Naive thymus-derived CD8-positive, alpha-beta T cell (primary cell): ENCODE data around the gene CDH6. TPM values are rescaled to one million over a fixed set of nuclear protein-coding genes. Genes with fewer than 3 reads are reported as not detected.

Experiments used
- ATAC-seq, 2 donors: fragments of 150-1000 bp; cut with Tn5 transposase in 1 of 2; sonication (Bioruptor Pico), chemical (Tn5 transposase) in 1 of 2; 1 replicate in 1 of 2; 2 replicates in 1 of 2; pipeline ENCODE4 v1.10.0; 2021; ENCODE audit warnings: mild to moderate bottlenecking in 2 of 2, moderate library complexity in 2 of 2
- POLR2A ChIA-PET: fragments of 350-600 bp; sonication (Branson Sonifier 250); formaldehyde crosslinking; loops from one replicate; lab custom pipeline; 2021; ENCODE audit warnings: antibody characterized with exemption; lab: Charles Lee
- DNase-seq, 10 donors: peaks; one replicate each; pipeline versions ENCODE4 v3.0.0 to v3.0.0-alpha.2; 2020 to 2022
- H3K27ac Mint-ChIP-seq, 10 donors: one replicate each; pipeline ENCODE4 v1.8.0; 2020 to 2022; ENCODE audit warnings: mild to moderate bottlenecking in 10 of 10, mixed read lengths in 10 of 10, moderate library complexity in 4 of 10, inconsistent platforms in 1 of 10
- H3K27me3 Mint-ChIP-seq, 5 donors: one replicate each; pipeline ENCODE4 v1.8.0; 2021 to 2022; ENCODE audit warnings: mixed read lengths in 5 of 5
- H3K36me3 Mint-ChIP-seq, 3 donors: one replicate each; pipeline ENCODE4 v1.8.0; 2020 to 2022; ENCODE audit warnings: mixed read lengths in 3 of 3, mild to moderate bottlenecking in 2 of 3, inconsistent platforms in 1 of 3
- H3K4me1 Mint-ChIP-seq, 4 donors: one replicate each; pipeline ENCODE4 v1.8.0; 2021 to 2022; ENCODE audit warnings: mixed read lengths in 4 of 4
- H3K4me3 Mint-ChIP-seq, 10 donors: one replicate each; pipeline ENCODE4 v1.8.0; 2020 to 2022; ENCODE audit warnings: mild to moderate bottlenecking in 10 of 10, mixed read lengths in 10 of 10, moderate library complexity in 6 of 10, inconsistent platforms in 1 of 10
- H3K9me3 Mint-ChIP-seq, 9 donors: one replicate each; pipeline ENCODE4 v1.8.0; 2020 to 2022; ENCODE audit warnings: mixed read lengths in 9 of 9, mild to moderate bottlenecking in 3 of 9, inconsistent platforms in 1 of 9, moderate library complexity in 1 of 9
- polyA plus RNA-seq, 3 donors: library from polyadenylated mRNA; unstranded; fragments of 300-500 nt; fragmentation: Illumina TruSeq; gene quantifications; one replicate each; pipeline ENCODE4 v1.2.3, GENCODE V29; 2021
- total RNA-seq, 8 experiments: library from RNA in 2 of 8; stranded (reverse) in 2 of 8; gene quantifications; one replicate each; pipeline ENCODE4 v1.2.3 and lab custom pipeline; 2021 to 2026

Gene CDH6
- total and polyA plus RNA-seq, 5 experiments from 2014 or later, result not detected

DNA sequence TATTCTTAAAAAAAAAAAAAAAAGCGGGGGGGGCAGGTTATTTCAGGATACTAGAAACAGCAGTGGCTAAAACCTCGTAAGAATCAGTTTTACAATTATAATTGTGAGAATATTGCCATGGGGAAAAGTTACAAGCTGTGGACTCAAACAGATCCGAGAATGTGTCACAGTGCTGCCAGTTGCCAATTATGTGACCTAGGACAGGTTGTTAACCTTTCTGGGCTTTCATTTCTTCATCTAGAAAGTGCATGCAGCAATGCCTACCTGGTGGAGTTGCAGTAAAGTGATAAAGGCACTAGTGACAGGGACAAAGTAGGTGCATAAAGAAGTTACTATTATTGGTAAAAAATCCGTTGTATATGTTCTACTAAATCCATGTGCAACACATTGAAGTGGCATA, 75.8 kb downstream of the CDH6 start:
- Mint-ChIP-seq H3K27ac (no peak overlapping the region), H3K36me3 (no peaks in the 10 kb centered on the region), H3K27me3 (peaks cover 0 to 4% (median 0%) of the 10 kb centered on the region in 5 donors), H3K4me1 (peaks cover 0 to 2% (median 0%) of the 10 kb centered on the region in 4 donors), H3K9me3 (no peaks in the 10 kb centered on the region), H3K4me3 (no peak overlapping the region)
- ATAC-seq (no peak), DNase-seq (no peak)
- POLR2A ChIA-PET, result no interaction called here

DNA sequence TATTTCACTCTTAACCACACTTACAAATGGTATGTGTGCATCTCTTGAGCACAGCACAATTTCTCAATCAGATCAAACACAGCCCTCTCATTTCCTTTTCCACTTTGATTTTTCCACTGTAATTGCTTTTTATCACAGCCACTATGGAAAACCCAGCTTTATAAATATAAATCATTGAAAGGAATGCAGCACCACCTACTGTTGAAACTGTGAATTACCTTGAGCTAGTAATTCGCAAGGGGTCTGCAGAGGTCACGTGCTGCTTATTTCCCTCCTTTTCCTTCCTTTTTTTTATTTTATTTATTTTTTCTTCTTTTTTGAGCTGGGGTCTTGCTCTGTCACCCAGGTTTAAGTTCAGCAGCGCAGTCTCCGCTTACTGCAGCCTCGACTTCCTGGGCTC, 76.9 kb downstream of the CDH6 start:
- Mint-ChIP-seq H3K36me3 (no peaks in the 10 kb centered on the region), H3K4me3 (no peak overlapping the region), H3K27me3 (peaks cover 0 to 4% (median 1%) of the 10 kb centered on the region in 5 donors), H3K27ac (no peak overlapping the region), H3K4me1 (peaks cover 0 to 2% (median 0%) of the 10 kb centered on the region in 4 donors), H3K9me3 (peaks cover 0 to 4% (median 0%) of the 10 kb centered on the region in 9 donors)
- POLR2A ChIA-PET, result no interaction called here
- DNase-seq (no peak), ATAC-seq (no peak)

DNA sequence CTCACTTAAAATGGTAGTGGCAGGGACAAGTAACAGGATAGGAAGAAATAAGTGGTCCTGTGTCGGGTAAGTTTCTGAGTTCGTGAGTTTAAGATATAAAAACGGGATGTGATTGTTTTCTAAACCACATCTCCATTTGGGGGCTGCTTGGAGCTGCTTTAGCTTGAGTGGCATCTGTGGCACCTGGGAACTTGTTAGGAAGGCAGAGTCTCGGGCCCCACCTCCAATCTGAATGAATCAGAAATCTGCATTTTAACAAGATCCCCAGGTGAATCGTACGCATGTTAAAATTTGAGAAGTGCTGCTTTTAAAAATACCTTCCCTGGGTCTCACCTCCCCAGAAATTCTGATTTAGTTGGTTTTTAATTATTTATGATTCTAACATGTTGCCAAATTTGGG, 78.1 kb downstream of the CDH6 start:
- H3K4me1 Mint-ChIP-seq, result peaks cover 0 to 2% (median 0%) of the 10 kb centered on the region in 4 donors
- H3K9me3 Mint-ChIP-seq, result peaks cover 0 to 4% (median 0%) of the 10 kb centered on the region in 9 donors
- H3K27me3 Mint-ChIP-seq, result peaks cover 0 to 4% (median 2%) of the 10 kb centered on the region in 5 donors
- POLR2A ChIA-PET, result no interaction called here
- H3K36me3 Mint-ChIP-seq, result no peaks in the 10 kb centered on the region
- H3K4me3 Mint-ChIP-seq, result no peak overlapping the region
- H3K27ac Mint-ChIP-seq, result no peak overlapping the region
- DNase-seq, result no peak
- ATAC-seq, result no peak

DNA sequence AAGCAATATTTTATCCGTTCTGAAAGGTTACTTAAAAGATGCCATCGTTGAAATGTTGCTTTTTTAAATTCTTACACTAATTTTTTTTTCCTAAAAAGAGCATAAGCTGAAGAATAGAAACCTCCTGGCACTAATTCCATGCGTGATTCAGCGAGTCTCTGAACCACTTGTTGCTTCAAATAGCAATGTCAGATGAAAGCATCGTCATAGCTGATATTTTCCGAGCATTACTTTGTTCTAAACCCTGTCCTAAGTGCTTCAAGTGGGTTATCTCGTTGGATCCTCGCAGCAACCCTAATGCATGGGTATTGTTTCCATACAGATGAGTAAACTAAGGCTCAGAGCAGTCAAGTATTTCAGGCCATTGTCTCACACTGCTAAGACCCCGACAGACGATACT, 79.7 kb downstream of the CDH6 start:
- H3K27ac Mint-ChIP-seq, result no peak overlapping the region
- DNase-seq (no peak), ATAC-seq (no peak)
- peaks cover 0 to 4% (median 2%) of the 10 kb centered on the region in 5 donors for H3K27me3 Mint-ChIP-seq
- peaks cover 0 to 4% (median 0%) of the 10 kb centered on the region in 9 donors for H3K9me3 Mint-ChIP-seq
- H3K36me3 Mint-ChIP-seq, result no peaks in the 10 kb centered on the region
- H3K4me1 Mint-ChIP-seq, result peaks cover 0 to 2% (median 0%) of the 10 kb centered on the region in 4 donors
- POLR2A ChIA-PET, result no interaction called here
- no peak overlapping the region for H3K4me3 Mint-ChIP-seq

DNA sequence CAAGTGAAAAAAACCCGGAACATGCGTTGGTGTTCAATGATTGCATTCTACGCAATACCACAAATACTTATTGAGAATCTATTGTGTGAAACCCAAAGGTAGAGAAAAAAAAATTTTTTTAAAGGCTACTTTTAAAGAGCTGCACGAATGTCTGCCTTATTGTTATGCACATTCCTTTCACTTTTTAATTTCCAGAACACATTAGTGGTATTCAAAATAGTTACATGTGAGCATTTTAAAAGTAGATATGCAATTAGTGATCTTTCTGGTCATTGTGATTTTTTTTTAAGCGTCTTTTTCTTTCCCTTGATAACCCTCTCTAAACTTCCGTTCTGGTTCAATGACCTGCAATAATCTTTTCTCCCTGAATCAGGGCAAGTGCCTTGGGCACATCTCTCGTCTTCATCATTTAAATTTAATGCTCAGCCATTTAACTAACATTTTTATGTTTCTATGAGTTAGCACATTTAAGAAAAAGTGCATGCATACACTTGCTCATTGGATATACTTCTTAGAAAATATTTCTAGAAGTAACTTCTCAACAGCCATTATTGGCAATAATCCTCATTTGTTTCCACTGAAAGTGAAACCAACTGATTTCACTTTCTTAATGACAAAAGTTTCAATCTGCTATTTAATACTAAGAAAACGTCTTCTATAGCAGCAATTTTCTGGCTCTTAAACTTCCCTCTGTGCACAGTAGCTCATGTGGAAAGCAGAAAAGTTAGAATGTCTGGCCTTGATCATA, 80.3 kb downstream of the CDH6 start:
- Mint-ChIP-seq H3K4me1 (peaks cover 0 to 2% (median 0%) of the 10 kb centered on the region in 4 donors), H3K27ac (no peak overlapping the region), H3K9me3 (peaks cover 0 to 4% (median 0%) of the 10 kb centered on the region in 9 donors), H3K4me3 (no peak overlapping the region), H3K27me3 (peaks cover 0 to 4% (median 2%) of the 10 kb centered on the region in 5 donors), H3K36me3 (no peaks in the 10 kb centered on the region)
- POLR2A ChIA-PET, result no interaction called here
- DNase-seq (no peak), ATAC-seq (no peak)

DNA sequence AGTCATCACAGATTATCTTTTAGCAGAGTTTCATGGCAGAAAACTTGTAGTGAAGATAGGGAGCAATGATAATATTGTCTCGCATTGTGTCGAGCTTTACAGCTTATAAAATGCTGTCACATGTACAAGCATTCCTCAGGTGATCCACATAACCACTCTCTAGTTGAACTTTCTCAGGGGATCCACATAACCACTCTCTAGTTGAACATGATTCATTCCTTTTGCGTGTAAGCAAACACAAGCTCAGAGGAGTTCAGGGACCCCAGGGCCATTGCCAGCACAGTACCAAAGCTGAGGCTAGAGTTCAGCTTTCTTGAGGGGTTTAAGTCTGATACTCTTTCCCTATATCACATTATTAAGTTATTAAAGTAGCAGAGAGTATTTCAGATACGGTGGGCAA, 86.7 kb downstream of the CDH6 start:
- H3K4me1 Mint-ChIP-seq, result no peaks in the 10 kb centered on the region
- no peak overlapping the region for H3K27ac Mint-ChIP-seq
- no peaks in the 10 kb centered on the region for H3K36me3 Mint-ChIP-seq
- ATAC-seq, result no peak
- POLR2A ChIA-PET, result no interaction called here
- no peak for DNase-seq
- H3K4me3 Mint-ChIP-seq, result no peak overlapping the region
- H3K9me3 Mint-ChIP-seq, result peaks cover 0 to 9% (median 0%) of the 10 kb centered on the region in 9 donors
- H3K27me3 Mint-ChIP-seq, result peaks cover 0 to 11% (median 0%) of the 10 kb centered on the region in 5 donors

DNA sequence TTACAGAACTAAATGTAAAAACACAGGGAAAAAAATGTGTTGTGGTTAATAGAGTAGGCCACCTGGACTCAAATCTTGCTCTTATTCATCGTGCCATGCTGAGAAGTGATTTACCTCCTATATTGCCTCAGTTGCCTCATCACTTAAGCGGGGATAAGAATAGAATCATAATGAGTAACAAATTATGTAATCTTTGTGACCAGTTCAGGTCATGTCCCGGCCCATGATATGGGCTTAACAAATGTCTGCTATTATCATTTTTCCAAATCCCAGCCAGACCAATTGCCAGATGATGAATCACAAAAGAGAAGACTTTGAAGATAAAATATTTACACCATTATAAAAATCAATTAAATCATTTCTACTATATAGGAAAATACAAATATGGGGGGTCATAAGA, 89.8 kb downstream of the CDH6 start:
- ATAC-seq, result no peak
- DNase-seq, result no peak
- Mint-ChIP-seq H3K4me1 (no peaks in the 10 kb centered on the region), H3K9me3 (peaks cover 0 to 9% (median 0%) of the 10 kb centered on the region in 9 donors), H3K27ac (no peak overlapping the region), H3K27me3 (peaks cover 0 to 15% (median under 1%) of the 10 kb centered on the region in 5 donors), H3K4me3 (no peak overlapping the region), H3K36me3 (no peaks in the 10 kb centered on the region)
- POLR2A ChIA-PET, result no interaction called here

DNA sequence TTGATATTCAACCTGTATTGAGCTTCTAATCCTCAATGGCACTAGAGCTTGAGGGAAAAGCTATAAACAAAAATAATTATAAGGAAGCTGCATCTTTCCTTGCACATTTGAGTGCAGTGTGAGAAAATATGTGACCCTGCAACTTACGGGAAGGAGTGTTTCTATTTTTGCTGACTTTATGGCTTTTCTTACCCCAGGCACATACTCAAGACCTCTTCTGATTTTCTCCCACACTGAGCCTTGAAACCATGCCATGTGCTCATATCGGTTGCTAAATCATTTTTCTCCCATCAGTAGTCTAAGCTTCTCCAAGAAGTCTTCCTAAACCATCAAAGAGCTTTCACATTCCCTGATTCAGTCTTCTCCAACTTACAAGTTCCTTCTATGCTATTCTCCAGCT, 91.5 kb downstream of the CDH6 start:
- H3K4me3 Mint-ChIP-seq, result no peak overlapping the region
- H3K9me3 Mint-ChIP-seq, result peaks cover 0 to 9% (median 0%) of the 10 kb centered on the region in 9 donors
- no peaks in the 10 kb centered on the region for H3K4me1 Mint-ChIP-seq
- POLR2A ChIA-PET, result no interaction called here
- peaks cover 0 to 15% (median 2%) of the 10 kb centered on the region in 5 donors for H3K27me3 Mint-ChIP-seq
- ATAC-seq (no peak), DNase-seq (no peak)
- H3K27ac Mint-ChIP-seq, result no peak overlapping the region
- no peaks in the 10 kb centered on the region for H3K36me3 Mint-ChIP-seq

DNA sequence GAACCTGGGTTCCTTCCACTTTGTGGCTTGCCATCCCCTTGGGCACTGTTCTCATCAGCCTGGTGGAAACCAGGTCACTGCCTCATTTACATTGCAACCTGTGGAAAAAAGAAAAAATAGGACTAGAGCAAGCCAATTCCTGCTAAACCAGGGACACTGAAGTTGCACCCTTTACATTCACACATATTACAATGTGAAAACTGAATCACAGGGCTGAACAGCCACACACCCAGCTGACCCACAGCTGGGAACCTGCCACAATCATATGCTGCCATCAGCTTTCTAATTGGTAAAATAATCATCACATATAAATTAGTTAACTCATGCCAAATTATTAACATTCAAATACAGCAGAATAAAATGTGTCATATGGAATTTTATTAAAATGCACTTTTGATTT, 94.5 kb downstream of the CDH6 start:
- Mint-ChIP-seq H3K9me3 (peaks cover 0 to 2% (median 0%) of the 10 kb centered on the region in 9 donors), H3K4me3 (no peak overlapping the region), H3K4me1 (no peaks in the 10 kb centered on the region), H3K27me3 (peaks cover 0 to 9% (median 3%) of the 10 kb centered on the region in 5 donors), H3K36me3 (no peaks in the 10 kb centered on the region), H3K27ac (no peak overlapping the region)
- no peak for ATAC-seq
- DNase-seq, result no peak
- POLR2A ChIA-PET, result no interaction called here

DNA sequence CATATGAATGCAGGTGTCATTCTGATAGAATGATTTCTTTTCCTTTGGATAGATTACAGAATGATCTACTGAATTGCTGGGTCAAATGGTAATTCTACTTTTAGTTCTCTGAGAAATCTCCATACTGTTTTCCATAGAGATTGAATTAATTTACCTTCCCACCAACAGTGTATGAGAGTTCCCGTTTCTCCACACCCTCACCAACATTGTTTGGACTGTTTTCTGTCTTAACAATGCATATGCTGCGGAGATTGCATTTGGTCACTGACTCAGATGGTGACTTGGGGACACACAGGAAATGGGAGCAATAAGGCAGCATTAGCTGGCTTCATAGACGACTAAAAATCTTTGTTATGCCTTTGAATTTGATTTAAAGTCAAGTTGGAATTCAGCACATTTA, 95.9 kb downstream of the CDH6 start:
- peaks cover 0 to 5% (median 3%) of the 10 kb centered on the region in 5 donors for H3K27me3 Mint-ChIP-seq
- POLR2A ChIA-PET, result no interaction called here
- no peak for ATAC-seq
- no peak overlapping the region for H3K27ac Mint-ChIP-seq
- no peaks in the 10 kb centered on the region for H3K9me3 Mint-ChIP-seq
- H3K36me3 Mint-ChIP-seq, result no peaks in the 10 kb centered on the region
- no peak for DNase-seq
- H3K4me3 Mint-ChIP-seq, result no peak overlapping the region
- no peaks in the 10 kb centered on the region for H3K4me1 Mint-ChIP-seq

DNA sequence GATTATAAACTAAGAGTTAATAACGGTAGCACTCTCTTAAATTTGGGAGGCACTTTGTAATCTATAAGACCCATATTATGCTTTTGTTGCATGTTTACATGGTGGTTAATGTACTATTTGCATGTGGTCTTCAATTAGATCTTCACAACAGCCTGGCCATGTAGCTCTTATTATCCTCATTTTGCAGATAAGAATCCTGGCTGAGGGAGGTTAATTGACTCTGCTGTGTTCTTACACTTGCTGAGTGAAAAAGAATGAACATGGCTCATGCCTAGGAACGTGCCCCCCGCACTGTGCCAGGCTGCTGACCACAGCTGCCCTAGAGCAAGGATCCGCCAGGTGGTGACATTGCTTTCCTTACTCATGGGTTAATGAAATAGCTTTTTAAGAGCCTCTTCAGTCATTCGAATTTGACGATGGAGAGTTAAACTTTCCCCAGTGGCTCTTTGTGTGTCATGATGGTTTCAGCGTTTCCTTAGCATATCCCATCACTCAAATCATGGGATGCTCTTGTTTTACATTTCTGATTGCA, 97.9 kb downstream of the CDH6 start:
- Mint-ChIP-seq H3K4me1 (no peaks in the 10 kb centered on the region), H3K27me3 (peaks cover 0 to 5% (median 2%) of the 10 kb centered on the region in 5 donors), H3K4me3 (no peak overlapping the region), H3K27ac (no peak overlapping the region), H3K9me3 (no peaks in the 10 kb centered on the region), H3K36me3 (no peaks in the 10 kb centered on the region)
- no peak for DNase-seq
- POLR2A ChIA-PET, result no interaction called here
- ATAC-seq, result no peak

DNA sequence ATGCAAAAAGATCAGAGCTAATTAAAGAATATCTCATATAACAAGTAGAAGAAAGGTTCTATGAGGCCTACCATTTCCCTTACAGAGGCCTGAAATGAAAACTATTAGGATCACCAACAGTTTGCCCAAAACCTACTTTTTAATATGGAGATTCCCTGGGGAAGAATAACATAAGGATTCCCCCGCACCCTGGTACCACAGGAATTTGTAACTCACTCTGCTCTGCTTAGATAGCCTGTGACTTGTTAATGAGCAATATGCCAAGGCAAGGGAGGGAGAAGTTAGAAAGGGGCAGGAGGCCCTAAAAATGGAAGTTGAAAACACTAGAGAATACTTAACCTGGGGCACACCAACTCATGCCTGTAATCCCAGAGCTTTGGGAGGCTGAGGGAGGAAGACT, 107.0 kb downstream of the CDH6 start:
- no peak overlapping the region for H3K27ac Mint-ChIP-seq
- H3K4me3 Mint-ChIP-seq, result no peak overlapping the region
- H3K27me3 Mint-ChIP-seq, result peaks cover 0 to 8% (median 0%) of the 10 kb centered on the region in 5 donors
- no peak for ATAC-seq
- H3K4me1 Mint-ChIP-seq, result no peaks in the 10 kb centered on the region
- peaks cover 0 to 15% (median 0%) of the 10 kb centered on the region in 9 donors for H3K9me3 Mint-ChIP-seq
- H3K36me3 Mint-ChIP-seq, result no peaks in the 10 kb centered on the region
- DNase-seq, result no peak
- POLR2A ChIA-PET, result no interaction called here

DNA sequence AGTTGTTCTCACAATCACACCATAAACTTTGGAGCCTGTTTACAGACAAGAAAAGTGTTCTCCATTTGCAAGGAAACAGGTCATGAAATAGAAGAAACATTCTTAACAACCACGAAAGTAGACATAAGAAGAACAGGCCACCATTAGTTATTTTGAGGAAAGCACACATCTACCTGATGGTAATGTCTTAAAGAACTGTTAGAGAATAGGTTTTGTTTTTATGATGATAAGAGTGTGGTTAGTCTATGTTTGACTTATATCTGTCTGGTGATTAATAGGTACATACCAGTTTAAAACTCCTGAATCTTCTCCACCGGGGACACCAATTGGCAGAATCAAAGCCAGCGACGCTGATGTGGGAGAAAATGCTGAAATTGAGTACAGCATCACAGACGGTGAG, 108.3 kb downstream of the CDH6 start:
- no peaks in the 10 kb centered on the region for H3K36me3 Mint-ChIP-seq
- ATAC-seq, result no peak
- POLR2A ChIA-PET, result no interaction called here
- H3K4me3 Mint-ChIP-seq, result no peak overlapping the region
- H3K27ac Mint-ChIP-seq, result no peak overlapping the region
- DNase-seq, result no peak
- peaks cover 0 to 15% (median 0%) of the 10 kb centered on the region in 9 donors for H3K9me3 Mint-ChIP-seq
- no peaks in the 10 kb centered on the region for H3K4me1 Mint-ChIP-seq
- H3K27me3 Mint-ChIP-seq, result peaks cover 0 to 8% (median 0%) of the 10 kb centered on the region in 5 donors
